ENCODE measurements around the gene RAB21.
"Not testable (repeated sequence)": the region's sequence is repeated elsewhere in the genome, so short reads cannot be mapped to it uniquely, and the experiment has no call there.

RAB21 gene

DNA sequence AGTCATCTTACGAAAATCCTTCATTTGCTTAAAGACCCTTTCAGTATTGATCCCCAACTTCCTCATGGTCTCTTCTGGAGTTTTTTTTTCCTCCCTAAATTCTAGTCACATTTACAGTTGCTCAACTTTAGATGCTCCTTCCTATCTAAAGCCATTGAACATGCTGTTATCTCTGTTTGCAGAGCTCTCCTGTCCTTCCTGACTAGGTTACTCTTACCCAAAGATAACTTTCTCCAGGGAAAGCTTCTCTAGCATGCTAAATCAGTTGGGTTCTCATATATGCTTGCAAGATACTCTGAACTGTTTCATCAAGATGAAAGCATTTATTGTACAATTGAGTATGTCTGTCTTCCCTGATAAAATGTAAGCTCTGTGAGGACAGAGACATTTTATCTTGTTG is 1.8 kb upstream of the RAB21 start:
- DNase-seq (ENCODE audit: low read depth in 2 of 2), result no peak

DNA sequence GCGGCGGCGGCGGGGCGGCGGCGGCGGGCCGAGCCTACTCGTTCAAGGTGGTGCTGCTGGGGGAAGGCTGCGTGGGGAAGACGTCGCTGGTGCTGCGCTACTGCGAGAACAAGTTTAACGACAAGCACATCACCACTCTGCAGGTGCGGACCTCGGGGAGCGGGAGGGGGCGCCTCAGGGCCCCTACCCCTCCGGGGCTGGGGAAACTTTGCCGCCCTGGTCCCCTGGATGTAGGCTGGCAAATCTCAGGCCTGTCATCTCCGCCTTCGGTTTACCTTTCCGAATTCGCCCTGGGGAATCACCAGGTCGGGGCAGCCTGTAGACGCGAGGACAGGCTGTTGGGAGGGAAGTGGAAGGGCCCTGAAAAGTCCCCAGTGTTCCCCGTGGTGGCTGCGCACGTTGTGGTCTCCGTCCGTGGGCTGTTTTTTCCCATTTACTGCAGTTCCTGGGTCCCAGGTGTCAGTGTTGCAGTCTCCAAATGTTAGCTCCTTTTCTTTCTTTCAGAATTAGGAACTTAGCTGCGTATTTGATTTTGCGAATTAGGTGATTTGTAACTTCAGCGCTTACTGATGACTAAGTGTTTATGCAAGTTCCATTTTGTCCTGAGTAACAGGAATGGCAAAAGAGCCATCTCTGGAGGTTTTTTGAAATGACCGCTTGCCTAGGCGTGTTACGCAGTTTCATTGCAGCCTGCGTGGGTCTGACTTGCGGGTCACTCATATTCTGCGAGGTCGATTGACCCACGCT is 656 bp downstream of the RAB21 start:
- DNase-seq (ENCODE audit: low read depth in 2 of 2), result peak; percentile 37 to 40

DNA sequence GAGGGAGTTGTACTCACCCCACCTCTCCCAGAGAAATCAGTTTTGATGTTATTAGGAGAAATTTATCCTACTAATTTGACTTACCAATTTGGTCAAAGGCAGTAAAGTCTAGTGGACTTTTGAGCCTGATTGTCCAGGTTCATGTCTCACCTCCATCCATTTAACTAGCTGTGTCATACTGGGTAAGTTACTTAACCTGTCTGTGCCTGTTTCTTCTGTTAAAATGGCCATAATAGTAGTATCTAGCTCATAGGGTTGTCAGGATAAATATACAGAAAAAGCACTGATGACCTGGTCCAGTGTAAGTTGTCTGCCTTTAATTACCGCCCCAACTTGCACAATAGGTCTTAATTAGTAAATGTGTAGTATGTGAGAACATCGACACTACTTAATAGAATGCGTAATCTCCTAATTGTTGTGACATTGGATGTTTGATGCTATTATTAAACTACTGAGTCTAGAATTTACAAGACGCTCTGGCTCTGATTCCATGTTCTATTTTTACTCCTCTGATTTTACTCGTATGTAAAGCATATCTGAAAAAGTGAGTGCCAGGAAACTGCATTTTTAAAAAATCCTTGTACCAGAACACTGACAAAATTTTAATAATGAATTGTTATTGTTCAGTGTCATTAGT is 1.5 kb downstream of the RAB21 start:
- DNase-seq (ENCODE audit: low read depth in 2 of 2), result no peak

DNA sequence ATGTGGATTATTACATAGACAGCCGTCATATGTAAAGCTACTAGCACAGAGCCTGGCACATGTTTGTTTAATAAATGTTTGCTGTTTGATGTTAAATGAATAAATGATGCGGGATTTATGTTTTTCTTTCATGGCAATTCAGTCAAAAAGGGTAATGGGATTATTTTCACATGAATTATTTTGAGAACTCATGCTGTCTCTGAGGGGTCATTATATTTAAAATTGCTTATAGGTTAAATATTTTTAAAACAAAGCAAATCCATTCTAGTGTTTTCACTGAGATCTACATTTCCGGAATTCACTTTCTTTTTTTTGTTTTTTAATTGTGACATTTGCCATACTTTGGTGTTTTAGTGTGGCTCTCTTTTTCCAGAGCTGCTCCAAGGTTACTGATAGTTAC is 5.3 kb downstream of the RAB21 start:
- no peak for DNase-seq (ENCODE audit: low read depth in 2 of 2)

DNA sequence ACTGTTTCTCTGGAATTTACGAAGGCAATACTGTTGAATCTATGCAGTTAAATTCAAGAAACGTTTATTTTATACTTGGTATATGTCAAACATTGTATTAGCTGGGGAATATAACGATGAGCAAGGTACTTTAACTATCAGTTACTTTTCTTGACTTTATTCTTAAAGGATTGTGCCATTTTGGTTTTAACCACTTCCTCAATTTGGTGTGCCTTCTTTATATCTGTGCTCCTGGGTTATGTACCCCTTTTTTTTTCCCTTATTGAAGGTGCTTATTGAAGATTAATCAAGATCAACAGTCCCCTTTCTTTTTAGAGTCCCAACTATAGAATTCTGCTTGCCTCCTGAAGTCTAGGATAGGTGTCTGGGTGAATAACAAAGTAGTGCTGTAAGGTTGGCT is 5.8 kb downstream of the RAB21 start:
- DNase-seq (ENCODE audit: low read depth in 2 of 2), result no peak

DNA sequence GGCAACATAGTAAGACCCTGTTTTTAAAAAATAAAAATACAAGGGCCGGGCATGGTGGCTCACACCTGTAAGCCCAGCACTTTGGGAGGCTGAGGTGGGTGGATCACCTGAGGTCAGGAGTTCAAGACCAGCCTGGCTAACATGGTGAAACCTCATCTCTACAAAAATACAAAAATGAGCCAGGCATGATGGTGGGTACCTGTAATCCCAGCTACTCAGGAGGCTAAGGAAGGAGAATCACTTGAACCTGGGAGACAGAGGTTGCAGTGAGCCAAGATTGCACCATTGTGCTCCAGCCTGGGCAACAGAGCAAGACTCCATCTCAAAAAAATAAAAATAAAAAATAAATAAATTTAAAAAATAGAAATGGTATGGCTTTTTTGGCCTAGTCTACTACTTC is 6.7 kb downstream of the RAB21 start:
- not testable (repeated sequence) for DNase-seq (ENCODE audit: low read depth in 2 of 2)

DNA sequence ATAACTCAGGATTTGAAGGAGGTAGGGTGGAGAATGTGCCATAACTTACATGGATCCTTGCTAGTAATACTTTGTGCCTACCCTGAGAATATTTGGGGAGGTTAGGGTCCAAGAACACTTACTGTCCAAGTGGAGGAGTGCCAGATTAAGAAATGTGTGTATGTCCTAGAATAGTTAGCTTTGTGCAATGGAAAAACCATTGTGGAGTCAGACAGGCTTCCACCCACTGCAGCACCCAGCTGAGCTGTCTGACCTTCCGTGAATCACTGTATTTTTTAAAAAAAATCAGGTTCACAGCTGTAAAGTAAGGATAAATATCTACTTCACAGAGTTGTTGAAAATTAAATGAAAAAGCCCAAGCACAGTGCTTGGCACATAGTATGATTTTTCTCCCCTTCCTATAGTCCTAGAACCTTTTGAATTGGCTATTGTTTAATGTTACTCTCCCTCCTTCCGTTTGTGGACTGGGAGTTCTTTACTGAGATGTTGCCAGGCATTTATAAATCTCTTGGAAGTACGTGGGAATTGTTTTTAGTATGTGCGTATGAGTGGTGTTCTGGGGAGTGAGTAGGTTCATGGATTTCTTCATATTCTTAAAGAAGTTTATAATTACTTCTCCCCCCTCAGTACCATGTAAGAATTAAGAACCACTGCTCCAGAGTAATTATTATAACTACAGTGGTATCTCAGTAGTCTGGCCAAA is 9.2 kb downstream of the RAB21 start:
- no peak for DNase-seq (ENCODE audit: low read depth in 2 of 2)

DNA sequence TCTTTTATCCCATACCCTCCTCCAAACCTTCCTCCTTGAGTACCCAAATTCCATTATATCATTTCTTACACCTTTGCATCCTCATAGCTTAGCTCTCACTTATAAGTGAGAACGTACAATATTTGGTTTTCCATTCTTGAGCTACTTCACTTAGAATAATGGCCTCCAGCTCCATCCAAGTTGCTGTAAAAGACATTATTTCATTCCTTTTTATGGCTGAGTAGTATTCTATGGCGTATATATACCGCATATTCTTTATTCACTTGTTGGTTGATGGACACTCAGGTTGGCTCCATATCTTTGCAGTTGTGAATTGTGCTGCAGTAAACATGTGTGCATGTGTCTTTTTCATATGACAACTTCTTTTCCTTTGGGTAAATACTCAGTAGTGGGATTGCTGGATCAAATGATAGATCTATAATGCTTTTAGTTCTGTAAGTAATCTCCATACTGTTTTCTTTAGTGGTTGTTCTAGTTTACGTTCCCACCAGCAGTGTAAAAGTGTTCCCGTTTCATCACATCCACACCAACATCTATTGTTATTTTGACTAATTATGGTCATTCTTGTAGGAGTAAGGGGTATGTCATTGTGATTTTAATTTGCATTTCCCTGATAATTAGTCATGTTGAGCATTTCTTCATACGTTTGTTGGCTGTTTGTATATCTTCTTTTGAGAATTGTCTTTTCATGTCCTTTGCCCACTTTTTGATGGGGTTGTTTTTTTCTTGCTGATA is 10.1 kb downstream of the RAB21 start:
- no peak for DNase-seq (ENCODE audit: low read depth in 2 of 2)

DNA sequence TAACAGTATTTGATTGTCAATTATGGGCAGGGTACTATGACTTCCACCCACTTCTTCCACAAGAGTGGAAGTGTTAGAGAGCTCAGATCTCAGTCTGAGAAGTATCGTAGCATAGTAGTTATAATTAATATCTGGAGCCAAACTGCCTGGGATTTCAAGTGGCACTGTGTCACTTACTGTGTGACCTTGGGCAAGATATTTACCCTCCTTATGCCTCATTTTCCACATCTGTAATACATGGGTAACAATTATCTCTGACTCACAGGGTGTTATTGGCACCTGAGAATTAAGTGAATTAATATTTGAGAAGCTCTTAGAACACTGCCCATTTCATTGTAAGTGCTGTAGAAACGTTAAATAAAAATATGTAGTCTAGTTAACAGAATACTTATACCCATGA is 11.5 kb downstream of the RAB21 start:
- no peak for DNase-seq (ENCODE audit: low read depth in 2 of 2)

DNA sequence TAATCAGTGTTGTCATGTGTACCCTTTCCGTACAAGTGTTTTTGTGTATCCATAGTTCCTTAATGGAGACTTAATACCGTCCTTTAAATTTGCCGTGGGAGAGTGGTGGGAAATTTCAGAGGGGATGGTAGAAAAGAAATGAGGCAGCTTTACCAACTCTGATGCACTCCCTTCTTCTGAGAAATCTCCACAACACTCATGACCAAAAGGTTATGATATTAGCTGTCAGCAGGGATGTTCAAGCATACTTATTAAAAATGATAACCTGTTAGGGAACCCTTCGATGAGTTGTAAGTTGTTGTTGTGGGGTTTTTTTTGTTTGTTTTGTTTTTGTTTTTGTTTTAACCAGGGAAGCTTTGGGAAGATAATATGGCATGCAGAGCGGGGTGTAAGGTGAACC is 12.5 kb downstream of the RAB21 start:
- no peak for DNase-seq (ENCODE audit: low read depth in 2 of 2)

DNA sequence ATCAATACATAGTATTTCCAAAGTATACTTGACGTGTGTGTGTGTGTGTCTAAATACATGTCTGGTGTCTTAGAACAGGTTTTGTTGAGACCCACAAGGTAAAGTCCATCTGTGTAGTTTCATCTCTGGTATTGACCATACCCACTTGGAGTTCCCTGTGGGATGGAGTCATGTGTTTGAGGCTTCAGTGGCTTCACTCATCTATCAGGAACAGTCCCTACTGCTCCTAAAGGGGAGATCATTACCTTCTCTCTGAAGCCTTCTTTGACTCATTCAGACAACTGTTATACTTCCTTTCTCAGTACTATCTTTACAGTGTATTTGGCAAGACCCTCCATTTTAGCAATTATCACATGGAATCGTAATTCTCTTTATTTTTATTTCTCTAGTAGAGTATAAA is 14.2 kb downstream of the RAB21 start:
- no peak for DNase-seq (ENCODE audit: low read depth in 2 of 2)

DNA sequence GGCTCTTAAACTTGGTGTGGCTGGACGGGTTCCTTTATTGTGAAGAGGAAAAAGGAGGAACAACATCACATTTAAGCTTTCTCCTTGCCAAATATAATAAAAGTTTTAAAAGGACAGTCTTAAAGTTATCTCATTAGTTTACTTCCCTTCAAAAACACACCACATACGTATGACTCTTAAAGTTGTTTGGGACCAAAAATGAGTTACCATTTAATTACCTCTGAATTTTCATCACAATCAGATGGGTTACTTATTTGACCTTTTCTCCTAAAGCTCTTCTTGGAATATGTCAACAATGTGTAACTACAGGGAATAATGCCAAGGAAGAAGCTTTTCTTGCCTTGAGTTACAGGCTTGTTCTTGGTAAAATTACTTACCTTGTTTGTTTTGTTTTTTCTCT is 16.4 kb downstream of the RAB21 start:
- DNase-seq (ENCODE audit: low read depth in 2 of 2), result no peak

DNA sequence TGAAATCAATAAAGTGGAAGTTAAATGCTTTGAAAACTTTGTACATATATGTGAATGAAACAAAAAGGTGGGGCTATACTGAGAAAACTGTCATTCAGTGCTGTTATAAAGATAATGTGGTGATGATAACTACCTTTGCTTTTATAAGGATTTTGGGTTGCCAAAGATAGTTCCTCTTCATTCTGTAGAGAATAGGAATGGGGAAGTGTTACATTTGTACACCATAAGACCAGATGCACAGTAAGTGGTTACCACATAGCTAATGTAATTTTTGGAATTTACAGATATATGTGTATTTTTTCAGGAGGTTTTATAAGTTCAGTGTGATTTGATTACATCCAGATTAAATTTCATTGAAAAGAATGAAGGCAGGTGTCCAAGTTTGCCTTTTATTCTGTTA is 18.1 kb downstream of the RAB21 start:
- no peak for DNase-seq (ENCODE audit: low read depth in 2 of 2)

DNA sequence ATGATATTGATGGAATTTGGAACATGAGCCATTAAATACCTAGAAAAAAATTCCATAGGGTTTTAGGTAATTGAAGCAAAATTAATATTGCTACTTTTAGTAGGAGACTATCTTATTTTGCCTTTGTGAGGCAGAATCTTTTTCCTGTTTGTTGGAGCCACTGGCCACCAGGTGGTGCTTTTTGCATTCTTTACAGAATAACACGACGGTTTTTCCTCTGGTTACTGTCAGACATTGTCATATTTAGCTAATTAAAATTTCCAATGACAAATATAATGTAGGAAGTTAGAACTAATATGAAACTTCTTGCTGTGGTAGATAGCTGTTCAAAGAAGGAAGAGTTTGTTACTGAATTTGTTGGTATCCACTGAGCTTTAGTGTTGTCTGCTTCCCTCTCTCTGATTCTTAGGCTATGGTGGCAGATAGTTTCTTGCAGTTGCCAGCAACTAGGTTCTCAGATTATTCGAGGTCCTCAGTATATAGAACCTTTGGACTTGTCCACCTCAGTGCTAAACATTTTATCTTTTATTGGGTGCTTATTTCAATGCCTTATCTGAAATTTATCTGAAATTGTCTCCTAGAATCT is 25.7 kb downstream of the RAB21 start:
- peak in 1 of 2 donors; percentile 5 for DNase-seq (ENCODE audit: low read depth in 2 of 2)

DNA sequence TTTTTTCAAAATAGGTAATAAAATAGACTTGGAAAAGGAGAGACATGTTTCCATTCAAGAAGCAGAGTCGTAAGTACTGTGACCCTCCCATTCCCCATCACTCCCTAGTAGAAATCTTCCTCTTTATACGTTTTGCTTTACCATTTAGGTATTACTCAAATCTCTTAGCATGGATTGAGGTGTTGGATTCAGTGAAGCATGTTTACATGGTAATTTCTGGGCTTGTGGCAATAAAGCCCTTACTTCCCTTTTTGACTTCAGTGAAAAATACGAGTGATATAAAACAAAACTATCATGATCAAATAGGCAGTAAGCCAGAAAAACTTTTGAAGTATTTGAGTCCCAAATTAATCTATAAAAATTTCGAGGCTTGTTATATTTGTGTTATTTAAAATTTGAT is 27.4 kb downstream of the RAB21 start:
- no peak for DNase-seq (ENCODE audit: low read depth in 2 of 2)

DNA sequence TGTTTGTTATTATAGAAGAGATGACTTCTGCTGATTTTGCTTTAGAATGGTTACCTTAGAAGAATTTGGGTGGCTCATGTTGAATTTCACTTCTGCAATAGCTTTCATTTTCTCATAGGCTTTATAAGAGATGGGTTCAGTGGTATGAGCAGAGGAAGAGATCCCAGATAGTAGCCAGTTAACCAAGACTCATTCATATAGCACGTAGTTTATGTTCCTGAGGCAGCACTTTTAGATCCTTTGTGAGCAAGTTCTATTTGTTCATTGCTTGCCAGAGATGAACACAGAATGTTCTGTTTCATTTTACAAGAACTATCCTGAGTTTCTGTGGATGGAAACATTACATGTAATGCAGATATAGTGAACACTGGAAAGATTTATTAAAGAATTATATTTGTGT is 32.2 kb downstream of the RAB21 start:
- DNase-seq (ENCODE audit: low read depth in 2 of 2), result no peak

DNA sequence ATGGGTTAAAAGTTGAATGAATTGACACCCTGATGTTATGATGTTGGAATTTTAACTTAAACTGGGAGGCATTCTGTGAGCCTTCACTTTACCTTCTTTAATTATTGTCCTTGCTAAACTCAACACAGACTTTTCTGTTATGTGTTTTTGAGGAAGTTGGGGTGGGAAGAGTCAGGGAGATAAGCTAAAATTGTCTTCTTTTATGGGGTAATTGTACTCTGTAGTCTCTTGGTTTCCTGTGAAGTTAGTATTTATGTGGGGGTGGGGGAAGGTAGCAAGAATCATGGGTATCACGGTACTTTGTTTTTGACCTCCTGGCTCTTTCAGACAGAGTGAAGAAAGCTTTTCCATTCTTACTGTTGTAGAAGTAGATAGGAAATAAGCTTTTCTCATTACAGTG is 32.9 kb downstream of the RAB21 start:
- no peak for DNase-seq (ENCODE audit: low read depth in 2 of 2)

DNA sequence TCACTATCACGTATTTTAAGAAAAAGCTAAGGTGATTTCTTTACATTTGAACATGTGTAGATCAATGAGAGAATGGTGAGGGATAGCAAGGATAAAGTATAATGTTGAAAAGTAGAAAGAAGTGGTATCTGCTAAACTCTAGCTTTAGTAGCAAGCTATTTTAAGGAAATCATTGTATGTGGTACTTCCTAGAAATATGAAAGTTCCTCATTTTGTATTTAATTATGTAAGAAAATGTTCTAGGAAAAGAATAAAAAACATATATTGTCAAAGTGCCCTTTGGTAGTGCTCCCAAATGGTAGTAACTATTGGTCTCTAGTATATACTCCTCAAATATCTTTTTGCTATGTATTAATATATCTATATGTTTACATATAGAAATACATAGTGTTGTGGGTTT is 35.7 kb downstream of the RAB21 start:
- no peak for DNase-seq (ENCODE audit: low read depth in 2 of 2)

DNA sequence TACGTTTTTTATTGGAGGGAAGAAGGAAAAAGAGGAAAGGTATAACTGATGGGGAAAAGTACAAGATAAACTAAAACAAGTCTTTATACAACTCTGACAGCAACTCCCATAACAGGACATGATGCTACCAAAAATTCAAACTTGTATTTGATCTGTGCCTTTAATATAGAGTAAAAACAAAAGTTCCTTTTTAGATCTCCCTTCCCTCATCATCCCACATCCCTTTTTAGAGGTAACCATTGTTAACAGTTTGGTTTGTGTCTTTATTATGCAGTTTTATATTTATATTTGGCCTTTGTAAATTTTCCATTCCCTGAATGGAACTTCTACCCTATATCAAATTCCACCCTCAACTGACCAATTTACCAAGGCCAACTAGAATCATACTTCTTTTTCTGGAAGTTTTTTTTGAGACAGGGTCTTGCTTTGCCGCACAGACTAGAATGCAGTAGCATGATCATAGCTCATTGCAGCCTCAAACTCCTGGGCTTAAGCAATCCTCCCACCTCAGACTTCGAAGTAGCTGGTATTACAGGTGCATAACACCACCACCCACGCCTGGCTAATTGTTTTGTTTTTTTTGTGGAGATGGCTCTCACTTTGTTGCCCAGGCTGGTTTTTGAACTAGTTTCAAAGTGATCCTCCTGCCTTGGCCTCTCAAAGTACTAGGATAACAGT is 36.9 kb downstream of the RAB21 start:
- DNase-seq (ENCODE audit: low read depth in 2 of 2), result no peak

DNA sequence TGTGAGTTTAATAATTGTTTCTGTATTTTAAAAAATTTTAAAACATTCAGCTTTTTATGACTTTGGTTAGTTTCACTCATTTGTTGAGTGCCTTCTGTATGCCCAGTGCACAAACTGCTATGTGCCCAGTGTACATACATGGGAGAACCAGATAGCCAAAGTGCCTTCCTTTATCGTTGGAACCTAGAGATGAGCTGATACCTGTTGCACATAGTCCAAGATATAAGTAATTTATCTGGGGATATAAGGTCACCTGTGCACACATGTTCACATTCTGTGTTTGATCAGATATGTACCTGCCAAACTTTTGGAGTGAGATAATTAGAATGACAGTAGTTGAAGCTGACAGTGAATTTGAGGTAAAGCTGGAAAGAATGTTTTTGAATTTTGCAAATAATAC is 37.9 kb downstream of the RAB21 start:
- no peak for DNase-seq (ENCODE audit: low read depth in 2 of 2)

DNA sequence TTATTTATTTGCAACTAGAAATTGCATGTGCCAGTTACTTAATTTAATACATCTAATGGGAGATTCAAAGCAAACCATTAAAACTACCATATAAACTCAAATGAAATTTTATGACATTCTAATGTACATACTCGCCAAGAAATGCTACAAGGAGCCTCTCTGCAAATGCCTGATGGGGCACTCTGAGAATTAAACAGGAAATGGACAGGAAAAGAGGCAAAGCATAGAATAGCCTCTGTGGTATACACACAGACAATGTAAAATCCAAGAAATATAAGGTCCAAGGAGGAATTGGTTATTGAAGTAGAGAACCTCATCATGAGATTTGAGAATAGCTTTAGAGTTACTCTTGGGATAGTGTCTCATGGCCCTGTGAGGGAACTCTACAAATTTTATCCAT is 41.2 kb downstream of the RAB21 start:
- no peak for DNase-seq (ENCODE audit: low read depth in 2 of 2)

DNA sequence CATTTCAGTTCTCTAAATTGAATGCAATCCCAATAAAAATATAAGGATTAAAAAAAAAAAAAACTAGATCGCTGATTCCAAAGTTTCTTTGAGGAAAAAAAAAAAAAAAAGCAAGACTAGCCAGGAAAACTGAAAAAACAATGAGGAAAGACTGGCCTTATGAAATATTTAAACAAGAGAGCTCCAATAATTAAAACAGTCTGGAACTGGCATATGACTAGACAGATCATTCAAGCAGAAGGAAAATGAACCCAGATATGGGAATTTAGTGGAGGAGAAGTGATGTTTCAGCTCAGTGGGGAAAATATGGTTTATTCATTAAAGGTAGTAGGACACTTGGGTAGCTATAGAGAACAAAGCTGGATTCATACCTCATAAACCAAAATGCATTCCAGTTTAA is 42.9 kb downstream of the RAB21 start:
- DNase-seq (ENCODE audit: low read depth in 2 of 2), result no peak

All from stimulated activated CD8-positive, alpha-beta memory T cell treated with anti-CD3 and anti-CD28 coated beads, Interleukin-15, amount 100 ng/mL, for 48 hours (primary cell).